22Rv1 (cell line): ENCODE data around the gene XPR1.
"Not testable (repeated sequence)": the region's sequence is repeated elsewhere in the genome, so short reads cannot be mapped to it uniquely, and the experiment has no call there.

Experiments
- H3K27ac ChIP-seq: fragments of 450-650 bp; 2 replicates; pipeline ENCODE4 v1.5.1; 2017
- ZFX ChIP-seq: fragments of 450-650 bp; IDR thresholded peaks from 2 replicates; pipeline ENCODE4 v1.6.1; 2017; ENCODE audit warnings: antibody characterized with exemption, borderline replicate concordance
- TF ChIP-seq, protein P1 (sequence below): fragments of 450-650 bp; IDR thresholded peaks from 2 replicates; pipeline ENCODE4 v1.5.1; 2017; ENCODE audit warnings: mild to moderate bottlenecking

The XPR1 gene

DNA sequence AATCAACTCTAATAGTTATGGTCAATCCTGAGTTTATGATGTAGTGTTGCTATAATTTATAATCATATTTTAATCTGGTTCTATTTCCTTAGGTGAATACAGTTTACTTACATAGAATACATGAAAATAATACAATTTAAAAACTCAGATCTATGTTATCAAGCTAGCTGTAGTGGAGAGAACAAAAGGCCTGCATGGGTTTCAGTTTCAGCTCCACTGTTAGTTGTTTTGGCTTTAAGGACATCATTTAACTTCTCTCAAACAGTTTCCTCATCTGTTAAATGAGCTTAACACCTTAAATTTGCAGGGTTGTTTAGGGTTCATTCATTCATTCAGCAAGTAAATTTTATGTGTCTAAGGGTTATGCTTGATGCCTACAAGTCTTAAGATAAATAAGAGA lies 182.4 kb downstream of the XPR1 start:
- no peak overlapping the region for H3K27ac ChIP-seq
- TF ChIP-seq, protein P1, sequence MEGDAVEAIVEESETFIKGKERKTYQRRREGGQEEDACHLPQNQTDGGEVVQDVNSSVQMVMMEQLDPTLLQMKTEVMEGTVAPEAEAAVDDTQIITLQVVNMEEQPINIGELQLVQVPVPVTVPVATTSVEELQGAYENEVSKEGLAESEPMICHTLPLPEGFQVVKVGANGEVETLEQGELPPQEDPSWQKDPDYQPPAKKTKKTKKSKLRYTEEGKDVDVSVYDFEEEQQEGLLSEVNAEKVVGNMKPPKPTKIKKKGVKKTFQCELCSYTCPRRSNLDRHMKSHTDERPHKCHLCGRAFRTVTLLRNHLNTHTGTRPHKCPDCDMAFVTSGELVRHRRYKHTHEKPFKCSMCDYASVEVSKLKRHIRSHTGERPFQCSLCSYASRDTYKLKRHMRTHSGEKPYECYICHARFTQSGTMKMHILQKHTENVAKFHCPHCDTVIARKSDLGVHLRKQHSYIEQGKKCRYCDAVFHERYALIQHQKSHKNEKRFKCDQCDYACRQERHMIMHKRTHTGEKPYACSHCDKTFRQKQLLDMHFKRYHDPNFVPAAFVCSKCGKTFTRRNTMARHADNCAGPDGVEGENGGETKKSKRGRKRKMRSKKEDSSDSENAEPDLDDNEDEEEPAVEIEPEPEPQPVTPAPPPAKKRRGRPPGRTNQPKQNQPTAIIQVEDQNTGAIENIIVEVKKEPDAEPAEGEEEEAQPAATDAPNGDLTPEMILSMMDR: no peak
- TF ChIP-seq ZFX: no peak

DNA sequence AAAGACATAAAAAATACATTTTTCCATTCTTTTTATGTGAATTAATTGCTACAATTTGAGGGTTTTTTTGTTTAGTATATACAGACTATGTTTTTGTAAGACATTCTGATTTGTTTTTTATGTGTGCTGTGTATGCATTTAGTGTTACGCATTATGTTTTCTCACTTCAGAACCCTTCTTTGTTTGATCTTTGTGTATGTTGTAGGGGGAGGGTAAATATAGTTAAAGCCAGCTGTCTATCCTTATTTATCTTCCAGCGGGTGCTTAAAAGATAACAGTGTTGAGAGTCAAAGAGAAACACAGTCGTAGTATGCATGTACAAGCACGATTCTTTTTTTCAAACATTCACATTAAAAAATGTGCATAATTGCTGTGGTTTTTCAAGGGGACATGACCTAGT lies 183.4 kb downstream of the XPR1 start:
- TF ChIP-seq ZFX: no peak
- TF ChIP-seq, protein P1: no peak
- no peak overlapping the region for H3K27ac ChIP-seq

DNA sequence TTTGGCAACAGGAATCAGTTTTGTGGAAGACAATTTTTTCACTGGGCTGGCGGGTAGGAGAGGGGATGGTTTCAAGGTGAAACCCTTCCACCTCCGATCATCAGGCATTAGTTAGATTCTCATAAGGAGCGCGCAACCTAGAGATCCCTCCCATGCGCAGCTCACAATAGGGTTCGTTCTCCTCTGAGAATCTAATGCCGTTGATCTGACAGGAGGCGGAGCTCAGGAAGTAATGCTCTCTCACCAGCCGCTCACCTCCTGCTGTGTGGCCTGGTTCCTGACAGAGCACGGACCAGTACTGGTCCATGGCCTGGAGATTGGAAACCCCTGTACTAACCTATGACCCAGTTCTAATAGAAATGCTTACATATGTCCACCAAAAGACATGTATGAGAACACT lies 184.3 kb downstream of the XPR1 start:
- H3K27ac ChIP-seq: no peak overlapping the region
- TF ChIP-seq ZFX: no peak
- TF ChIP-seq, protein P1: no peak

DNA sequence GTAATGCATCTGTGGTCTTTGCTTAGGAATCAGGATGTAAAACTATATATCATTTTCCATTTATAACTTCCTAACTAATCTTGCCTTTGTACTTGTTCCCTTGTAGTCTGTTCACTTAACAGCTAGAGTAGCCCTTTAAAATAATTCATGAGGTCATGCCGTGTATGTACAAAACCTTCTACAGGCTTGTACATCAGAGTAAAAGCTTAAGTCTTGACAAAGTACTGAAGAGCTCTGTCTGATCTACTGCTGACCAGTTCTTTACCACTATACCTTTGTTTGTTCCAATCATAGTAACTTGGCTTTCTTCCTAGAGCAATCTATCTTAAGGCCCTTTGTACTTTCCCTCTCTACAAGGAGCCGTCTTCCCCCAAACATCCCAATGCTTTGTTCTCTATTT lies 190.1 kb downstream of the XPR1 start:
- H3K27ac ChIP-seq: no peak overlapping the region
- no peak for TF ChIP-seq ZFX
- TF ChIP-seq, protein P1: no peak

DNA sequence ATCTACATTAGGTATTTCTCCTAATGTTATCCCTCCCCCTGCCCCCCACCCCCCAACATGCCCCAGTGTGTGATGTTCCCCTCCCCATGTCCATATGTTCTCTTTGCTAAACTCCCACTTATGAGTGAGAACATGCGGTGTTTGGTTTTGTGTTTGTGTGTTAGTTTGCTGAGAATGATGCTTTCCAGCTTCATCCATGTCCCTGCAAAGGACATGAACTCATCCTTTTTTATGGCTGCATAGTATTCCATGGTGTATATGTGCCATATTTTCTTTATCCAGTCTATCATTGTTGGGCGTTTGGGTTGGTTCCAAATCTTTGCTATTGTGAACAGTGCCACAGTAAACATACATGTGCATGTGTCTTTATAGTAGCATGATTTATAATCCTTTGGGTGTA lies 199.7 kb downstream of the XPR1 start:
- not testable (repeated sequence) for H3K27ac ChIP-seq

DNA sequence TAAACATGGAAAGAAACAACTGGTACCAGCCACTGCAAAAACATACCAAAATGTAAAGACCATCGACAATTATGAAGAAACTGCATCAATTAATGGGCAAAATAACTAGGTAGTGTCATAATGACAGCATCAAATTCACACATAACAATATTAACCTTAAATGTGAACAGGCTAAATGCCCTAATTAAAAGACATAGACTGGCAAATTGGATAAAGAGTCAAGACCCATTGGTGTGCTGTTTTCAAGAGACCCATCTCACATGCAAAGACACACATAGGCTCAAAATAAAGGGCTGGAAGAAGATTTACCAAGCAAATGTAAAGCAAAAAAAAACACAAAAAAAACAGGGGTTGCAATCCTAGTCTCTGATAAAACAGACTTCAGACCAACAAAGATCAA lies 201.4 kb downstream of the XPR1 start:
- not testable (repeated sequence) for H3K27ac ChIP-seq

DNA sequence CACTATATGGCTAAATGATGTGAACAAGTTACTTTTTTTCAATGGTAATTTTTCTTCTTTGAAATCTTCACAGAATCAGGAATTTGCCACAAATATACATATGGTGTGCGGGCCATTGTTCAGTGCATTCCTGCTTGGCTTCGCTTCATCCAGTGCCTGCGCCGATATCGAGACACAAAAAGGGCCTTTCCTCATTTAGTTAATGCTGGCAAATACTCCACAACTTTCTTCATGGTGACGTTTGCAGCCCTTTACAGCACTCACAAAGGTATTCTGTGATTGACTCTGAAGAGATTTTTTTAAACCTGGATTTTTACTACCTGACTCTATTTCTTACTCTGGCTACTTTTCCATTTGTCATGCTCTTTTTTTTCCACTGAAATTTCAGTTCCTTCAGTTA lies 204.6 kb downstream of the XPR1 start:
- TF ChIP-seq, protein P1: no peak
- TF ChIP-seq ZFX: no peak
- no peak overlapping the region for H3K27ac ChIP-seq

DNA sequence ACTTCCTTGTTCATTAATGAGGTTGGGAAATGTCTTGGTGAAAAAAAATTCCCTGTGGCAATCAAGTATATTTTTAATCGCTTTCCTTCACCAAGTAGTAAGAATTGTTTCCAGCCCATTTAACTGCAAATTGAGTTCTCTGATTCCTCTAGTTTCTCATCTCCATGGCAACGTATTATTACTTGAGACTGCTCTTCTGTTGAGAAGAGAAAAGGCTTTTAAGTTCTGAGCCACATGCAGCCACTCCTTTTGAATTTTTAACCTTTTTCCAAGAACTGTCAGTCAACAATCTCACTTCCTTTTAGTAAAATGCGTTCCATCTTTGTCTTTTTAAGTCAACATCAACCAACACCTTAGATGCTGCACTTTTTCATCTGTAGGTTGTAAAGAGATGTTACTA lies 205.2 kb downstream of the XPR1 start:
- TF ChIP-seq, protein P1: no peak
- no peak for TF ChIP-seq ZFX

DNA sequence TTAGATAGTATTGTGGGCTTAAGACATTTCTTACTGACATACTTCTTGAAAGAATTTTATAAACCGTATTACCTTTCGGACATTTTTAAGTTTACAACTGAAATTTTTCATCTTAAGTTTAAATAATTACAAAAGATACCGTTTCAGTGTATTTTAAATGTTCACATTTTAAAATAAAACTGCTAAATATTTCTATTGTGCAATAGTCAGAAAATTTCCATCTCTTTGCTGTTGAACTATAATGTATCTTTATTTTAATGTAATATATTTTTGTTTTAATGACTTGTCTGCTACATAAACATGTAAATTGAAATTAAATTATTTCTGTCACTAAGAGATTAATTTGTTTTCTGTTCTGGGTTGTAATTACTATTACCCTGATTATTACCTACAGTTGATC lies 206.7 kb downstream of the XPR1 start:
- TF ChIP-seq, protein P1: no peak
- no peak for TF ChIP-seq ZFX
- H3K27ac ChIP-seq: no peak overlapping the region

More for the DNA sequence above, 205.2 kb downstream of the XPR1 start:
- H3K27ac ChIP-seq: no peak overlapping the region
